GM12892 (cell line): ENCODE measurements around the gene PDCD1LG2.

Experiments
- POLR2A ChIP-seq: IDR thresholded peaks from 2 replicates; pipeline ENCODE4 v1.6.1; 2011; ENCODE audit warnings: low read depth, low read length, control low read depth
- TAF1 ChIP-seq: IDR thresholded peaks from 2 replicates; pipeline ENCODE4 v1.6.1; 2011; ENCODE audit warnings: low read depth, mild to moderate bottlenecking, control low read depth, low read length, borderline replicate concordance

DNA sequence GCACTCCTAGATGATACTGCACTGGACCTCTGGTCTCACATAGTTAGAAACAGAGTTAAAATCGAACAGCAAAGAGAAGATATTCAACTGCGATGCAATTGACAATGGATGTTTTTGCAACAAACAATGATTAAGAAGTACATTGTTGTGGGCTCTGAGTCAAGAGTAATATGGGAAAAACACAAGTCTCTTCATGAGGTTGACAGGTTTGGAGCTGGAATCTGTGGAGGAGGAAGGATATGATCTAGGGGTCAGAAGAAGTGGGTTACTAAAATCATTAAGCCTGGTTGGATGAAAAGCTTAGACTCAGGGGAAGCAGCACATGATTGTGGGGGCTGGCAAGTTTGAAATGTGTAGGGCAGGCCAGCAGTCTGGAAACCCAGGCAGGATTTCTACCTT, 53.1 kb downstream of the PDCD1LG2 start:
- no peak for TF ChIP-seq POLR2A
- TF ChIP-seq TAF1 = no peak
